Measurements from ENCODE around the gene KPNA6. TPM values are rescaled to one million over a fixed set of nuclear protein-coding genes. Genes with fewer than 3 reads are reported as not detected.

Gene KPNA6
- total RNA-seq, 1 experiment from 2014 or later = 116 TPM

GRCh38 chr1:32198237-32199042 lies 90.6 kb downstream of the KPNA6 start:
- intact Hi-C loops (cut with micrococcal nuclease; ENCODE audit: unreplicated experiment) = no loop called here
- no peak overlapping the region for H3K4me3 ChIP-seq (ENCODE audit: low read depth in 2 of 2, low read length in 2 of 2)
- peaks cover 49% of the 10 kb centered on the region for H3K4me1 ChIP-seq (ENCODE audit: control insufficient read depth, insufficient read depth, low read length)
- H3K9me3 ChIP-seq (ENCODE audit: control insufficient read depth, insufficient read depth, low read depth, low read length) = no peaks in the 10 kb centered on the region
- no peaks in the 10 kb centered on the region for H3K27me3 ChIP-seq (ENCODE audit: control insufficient read depth, insufficient read depth, low read length)
- ATAC-seq = peak; percentile 3; the same call in 1 of the 2 replicates
- ChIA-PET CTCF (no interaction called here), POLR2A (interaction anchor here (0.5 to 0.6 kb wide), 2 partner anchors 52 to 614 kb away, joined by 11 to 14 read pairs; no protein-coding TSS in a partner anchor)
- TF ChIP-seq TCF7L2 (IDR thresholded peaks at IDR 0.05; ENCODE audit: low read depth, low read length) (no peak), CTCF (IDR thresholded peaks at IDR 0.05) (no peak), POLR2AphosphoS5 (IDR thresholded peaks at IDR 0.05; ENCODE audit: low read depth, low read length) (peak; percentile 69), REST (IDR thresholded peaks at IDR 0.05; ENCODE audit: insufficient read depth in 1 of 2, low read depth in 2 of 2, low read length in 1 of 2) (no peak)
- in situ Hi-C loops (cut with HindIII; ENCODE audit: low pct_unique_long_range_greater_than_20kb, low sequenced_read_pairs) = no loop called here
- no TSS peak for BruUV-seq (replicated peaks)
- H3K27ac ChIP-seq (ENCODE audit: low read length) = no peak overlapping the region
- peaks cover 11% of the 10 kb centered on the region; the same call in 1 of the 2 replicates for H3K36me3 ChIP-seq (ENCODE audit: control insufficient read depth, insufficient read depth, low read length)
- DNase-seq (ENCODE audit: low read depth, low spot score) = no peak

- ChIA-PET CTCF (no interaction called here), POLR2A (interaction anchor here (0.5 kb wide), 1 partner anchor 615 kb away, joined by 11 read pairs; no protein-coding TSS in a partner anchor)
- H3K4me3 ChIP-seq (ENCODE audit: low read depth in 2 of 2, low read length in 2 of 2) = no peak overlapping the region
- DNase-seq (ENCODE audit: low read depth, low spot score) (no peak), ATAC-seq (peak; percentile 8; the same call in 1 of the 2 replicates)
- in situ Hi-C loops (cut with HindIII; ENCODE audit: low pct_unique_long_range_greater_than_20kb, low sequenced_read_pairs) (no loop called here), intact Hi-C loops (cut with micrococcal nuclease; ENCODE audit: unreplicated experiment) (no loop called here)
- BruUV-seq (replicated peaks) = no TSS peak
- H3K27me3 ChIP-seq (ENCODE audit: control insufficient read depth, insufficient read depth, low read length) = no peaks in the 10 kb centered on the region
- peaks cover 11% of the 10 kb centered on the region; the same call in 1 of the 2 replicates for H3K36me3 ChIP-seq (ENCODE audit: control insufficient read depth, insufficient read depth, low read length)
- H3K27ac ChIP-seq (ENCODE audit: low read length) = peak overlapping the region; percentile 81
- TF ChIP-seq TCF7L2 (IDR thresholded peaks at IDR 0.05; ENCODE audit: low read depth, low read length) (no peak), POLR2AphosphoS5 (IDR thresholded peaks at IDR 0.05; ENCODE audit: low read depth, low read length) (0 out of 2 replicates have a peak, but pooled peaks have one; percentile 55), REST (IDR thresholded peaks at IDR 0.05; ENCODE audit: insufficient read depth in 1 of 2, low read depth in 2 of 2, low read length in 1 of 2) (no peak), SIN3A (IDR thresholded peaks at IDR 0.05; ENCODE audit: borderline replicate concordance, insufficient read depth, low read depth, low read length) (no peak)
- no peaks in the 10 kb centered on the region for H3K9me3 ChIP-seq (ENCODE audit: control insufficient read depth, insufficient read depth, low read depth, low read length)
- peaks cover 51% of the 10 kb centered on the region for H3K4me1 ChIP-seq (ENCODE audit: control insufficient read depth, insufficient read depth, low read length)
Observed at GRCh38 chr1:32199043-32199716, 91.3 kb downstream of the KPNA6 start.

All from Panc1 (cell line).